IMR-90 (cell line): ENCODE measurements around the gene PEF1. TPM values are rescaled to one million over a fixed set of nuclear protein-coding genes. Genes with fewer than 3 reads are reported as not detected.
A peak's percentile ranks its signal among the peaks of the same experiment; 100 is the strongest.

Experiments used
- ATAC-seq: fragments of 200-7000 bp; cut with Tn5 transposase; 2 replicates; pipeline ENCODE4 v1.9.1; 2020; ENCODE audit warnings: low read depth, mild to moderate bottlenecking, moderate library complexity
- BruUV-seq: library from RNA; stranded (reverse); fragments of 400-500 nt; replicated peaks from 2 replicates; lab custom pipeline; 2021; lab: Mats Ljungman, UMichigan
- CTCF ChIA-PET: fragments of 300-600 bp; formaldehyde crosslinking; extraction: SDS; loops from one replicate; lab custom pipeline; 2021; ENCODE audit warnings: antibody characterized with exemption; lab: Yijun Ruan, JAX
- POLR2A ChIA-PET: fragments of 300-600 bp; sonication (Branson Sonifier 250); formaldehyde crosslinking; loops from one replicate; lab custom pipeline; 2022; ENCODE audit warnings: antibody characterized with exemption; ENCODE audit not compliant: unreplicated experiment; lab: Charles Lee
- DNase-seq: peaks from one replicate; pipeline ENCODE4 v3.0.0; 2013
- H2AFZ ChIP-seq: replicated peaks from 2 replicates; pipeline ENCODE3; 2013; ENCODE audit warnings: low read length, mild to moderate bottlenecking; ENCODE audit not compliant: poor library complexity
- H2AK5ac ChIP-seq: 2 replicates; pipeline ENCODE4 v1.6.1; 2013; ENCODE audit warnings: low read depth, low read length, inconsistent platforms
- H2AK9ac ChIP-seq: replicated peaks from 2 replicates; pipeline ENCODE3; 2013; ENCODE audit warnings: mild to moderate bottlenecking, low read depth, low read length, moderate library complexity; ENCODE audit not compliant: poor library complexity
- H2BK120ac ChIP-seq: 2 replicates; pipeline ENCODE4 v1.6.1; 2013; ENCODE audit warnings: low read depth, low read length, inconsistent platforms
- H2BK15ac ChIP-seq: 3 replicates; pipeline ENCODE4 v1.6.1; 2013; ENCODE audit warnings: low read depth, low read length, inconsistent platforms
- H2BK20ac ChIP-seq: 2 replicates; pipeline ENCODE4 v1.6.1; 2013; ENCODE audit warnings: low read depth, mild to moderate bottlenecking, inconsistent platforms, low read length, moderate library complexity
- H2BK5ac ChIP-seq: 2 replicates; pipeline ENCODE4 v1.6.1; 2013; ENCODE audit warnings: mild to moderate bottlenecking, low read depth, low read length, inconsistent platforms; ENCODE audit not compliant: poor library complexity, severe bottlenecking
- H3K14ac ChIP-seq: replicated peaks from 2 replicates; pipeline ENCODE4 v1.6.1; 2013; ENCODE audit warnings: low read depth, low read length, inconsistent platforms
- H3K18ac ChIP-seq: 2 replicates; pipeline ENCODE4 v1.6.1; 2013; ENCODE audit warnings: low read depth, low read length, control low read depth
- H3K23ac ChIP-seq: 2 replicates; pipeline ENCODE4 v1.6.1; 2013; ENCODE audit warnings: low read depth, low read length, inconsistent platforms
- H3K27ac ChIP-seq: 2 replicates; pipeline ENCODE4 v1.5.1; 2013; ENCODE audit warnings: mild to moderate bottlenecking, control low read depth, low read length; ENCODE audit not compliant: insufficient read depth
- H3K27me3 ChIP-seq: 2 replicates; pipeline ENCODE4 v1.6.1; 2013; ENCODE audit warnings: low read length; ENCODE audit not compliant: control insufficient read depth, insufficient read depth
- H3K36me3 ChIP-seq: 2 replicates; pipeline ENCODE4 v1.6.1; 2013; ENCODE audit warnings: low read length, mixed read lengths; ENCODE audit not compliant: control insufficient read depth, insufficient read depth
- H3K4ac ChIP-seq: 2 replicates; pipeline ENCODE4 v1.6.1; 2013; ENCODE audit warnings: low read depth, low read length, inconsistent platforms
- H3K4me1 ChIP-seq: 2 replicates; pipeline ENCODE4 v1.6.1; 2013; ENCODE audit warnings: low read length, mixed read lengths; ENCODE audit not compliant: control insufficient read depth, insufficient read depth
- H3K4me2 ChIP-seq: 2 replicates; pipeline ENCODE4 v1.6.1; 2013; ENCODE audit warnings: low read depth, mild to moderate bottlenecking, control low read depth, low read length, moderate library complexity
- H3K4me3 ChIP-seq: 2 replicates; pipeline ENCODE4 v1.5.1; 2013; ENCODE audit warnings: low read depth, mild to moderate bottlenecking, control low read depth, low read length, moderate library complexity; ENCODE audit not compliant: insufficient read depth
- H3K56ac ChIP-seq: 2 replicates; pipeline ENCODE4 v1.6.1; 2013; ENCODE audit warnings: low read length, inconsistent platforms; ENCODE audit not compliant: insufficient read depth; ENCODE audit errors: extremely low read depth
- H3K79me1 ChIP-seq, 2 experiments: 2 replicates each; pipeline ENCODE4 v1.6.1; 2013; ENCODE audit warnings: low read length in 2 of 2, inconsistent platforms in 1 of 2, low read depth in 1 of 2
- H3K9ac ChIP-seq: 2 replicates; pipeline ENCODE4 v1.6.1; 2013; ENCODE audit warnings: low read depth, low read length, control low read depth
- H3K9me1 ChIP-seq: 2 replicates; pipeline ENCODE4 v1.6.1; 2013; ENCODE audit warnings: low read length, inconsistent platforms; ENCODE audit not compliant: insufficient read depth
- H3K9me3 ChIP-seq: 2 replicates; pipeline ENCODE4 v1.6.1; 2013; ENCODE audit warnings: low read length; ENCODE audit not compliant: control insufficient read depth, insufficient read depth
- H4K20me1 ChIP-seq: 2 replicates; pipeline ENCODE4 v1.6.1; 2013; ENCODE audit warnings: low read length, inconsistent platforms; ENCODE audit not compliant: insufficient read depth
- H4K5ac ChIP-seq: 2 replicates; pipeline ENCODE4 v1.6.1; 2013; ENCODE audit warnings: mild to moderate bottlenecking, low read depth, low read length, control low read depth
- H4K8ac ChIP-seq, 2 experiments: 2 replicates each; pipeline ENCODE4 v1.6.1; 2013; ENCODE audit warnings: low read depth in 2 of 2, low read length in 2 of 2, control low read depth in 1 of 2, inconsistent platforms in 1 of 2
- H4K91ac ChIP-seq: 2 replicates; pipeline ENCODE4 v1.6.1; 2013; ENCODE audit warnings: low read depth, low read length, inconsistent platforms; ENCODE audit not compliant: insufficient read depth
- BHLHE40 ChIP-seq: fragments of 150-350 bp; IDR thresholded peaks from 2 replicates; pipeline ENCODE4 v1.6.1; 2016; ENCODE audit warnings: mild to moderate bottlenecking, low read depth, low read length
- CHD1 ChIP-seq: IDR thresholded peaks from 2 replicates; pipeline ENCODE4 v1.6.1; 2012; ENCODE audit warnings: low read depth, low read length, improper control_type of control experiment
- FOS ChIP-seq: fragments of 150-350 bp; IDR thresholded peaks from 2 replicates; pipeline ENCODE4 v1.6.1; 2016; ENCODE audit warnings: low read depth, low read length
- MAFK ChIP-seq: IDR thresholded peaks from 2 replicates; pipeline ENCODE4 v1.6.1; 2012; ENCODE audit warnings: low read depth, low read length, improper control_type of control experiment
- NFE2L2 ChIP-seq: fragments of 150-350 bp; IDR thresholded peaks from 2 replicates; pipeline ENCODE4 v1.6.1; 2016; ENCODE audit warnings: low read depth, mild to moderate bottlenecking, low read length
- POLR2A ChIP-seq: IDR thresholded peaks from 2 replicates; pipeline ENCODE4 v1.6.1; 2012; ENCODE audit warnings: mild to moderate bottlenecking, low read depth, low read length
- RAD21 ChIP-seq: IDR thresholded peaks from 2 replicates; pipeline ENCODE4 v1.6.1; 2012; ENCODE audit warnings: low read length, improper control_type of control experiment
- RCOR1 ChIP-seq: IDR thresholded peaks from 2 replicates; pipeline ENCODE4 v1.6.1; 2012; ENCODE audit warnings: mild to moderate bottlenecking, low read length, improper control_type of control experiment; ENCODE audit not compliant: insufficient replicate concordance
- RFX5 ChIP-seq: IDR thresholded peaks from 2 replicates; pipeline ENCODE4 v1.8.0; 2012; ENCODE audit warnings: low read depth, mild to moderate bottlenecking, low read length, moderate library complexity
- SMC3 ChIP-seq: fragments of 150-350 bp; IDR thresholded peaks from 2 replicates; pipeline ENCODE4 v1.6.1; 2016; ENCODE audit warnings: low read depth, mild to moderate bottlenecking, antibody characterized with exemption, low read length, moderate library complexity
- WGBS, 2 experiments: methylation state at CpG; one replicate each; pipeline versions ENCODE4 v1.1.5 to v1.1.7; 2013; ENCODE audit warnings: missing lambda C conversion rate in 2 of 2; ENCODE audit not compliant: insufficient read length in 1 of 2; ENCODE audit errors: extremely low coverage in 2 of 2; 5-methylcytosine and 5-hydroxymethylcytosine counted together
- dilution Hi-C: fragments of 300-500 bp; cut with HindIII; formaldehyde crosslinking; loops from one replicate; pipeline ENCODE4 v1.14.3; 2018; ENCODE audit warnings: low sequenced_read_pairs; ENCODE audit not compliant: unreplicated experiment
- in situ Hi-C: fragments of 300-500 bp; cut with MboI; formaldehyde crosslinking; loops from 3 replicates; pipeline ENCODE4 v1.14.3; 2019; ENCODE audit warnings: low sequenced_read_pairs, inconsistent platforms, mixed read lengths
- intact Hi-C: fragments of 100-400 bp; cut with micrococcal nuclease; formaldehyde crosslinking; loops from 2 replicates; pipeline ENCODE4 v1.10.0; 2022
- polyA plus RNA-seq, 3 experiments: library from polyadenylated mRNA; depleted of rRNA; stranded (reverse); fragments of >200 nt; gene quantifications; 2 replicates each; pipeline ENCODE4 v1.2.3, GENCODE V29; 2012; ENCODE audit warnings: low replicate concordance in 1 of 3
- total RNA-seq: library from RNA; depleted of rRNA; stranded (reverse); fragments of >200 nt; gene quantifications from 2 replicates; pipeline ENCODE4 v1.2.3, GENCODE V29; 2012
- TF ChIP-seq, protein P1 (sequence below): fragments of 150-350 bp; IDR thresholded peaks from 2 replicates; pipeline ENCODE4 v1.6.1; 2017; ENCODE audit warnings: mild to moderate bottlenecking, antibody characterized with exemption, low read length, low read depth
- TF ChIP-seq, protein P2 (sequence below): conservative IDR thresholded peaks from 2 replicates; pipeline ENCODE4 v1.5.1; 2012; ENCODE audit warnings: mild to moderate bottlenecking, low read depth, low read length, improper control_type of control experiment
- TF ChIP-seq, protein P3 (sequence below): fragments of 150-350 bp; IDR thresholded peaks from 2 replicates; pipeline ENCODE4 v1.6.1; 2016; ENCODE audit warnings: low read depth, mild to moderate bottlenecking, low read length, moderate library complexity, borderline replicate concordance

PEF1 gene
- total and polyA plus RNA-seq, 2 of the 4 experiments (the other 2 are of a cell fraction), result 84.2 to 104 TPM

- H3K36me3 ChIP-seq, result peaks cover 11% of the 10 kb centered on the region; the same call in 1 of the 2 replicates
- no peak overlapping the region for H2BK15ac ChIP-seq
- POLR2A ChIA-PET, result no interaction called here
- no peak overlapping the region for H2BK20ac ChIP-seq
- dilution Hi-C loops, result no loop called here
- no peaks in the 10 kb centered on the region for H3K27me3 ChIP-seq
- no peaks in the 10 kb centered on the region for H4K20me1 ChIP-seq
- intact Hi-C loops, result no loop called here
- no peak overlapping the region for H4K5ac ChIP-seq
- H4K8ac ChIP-seq, result no peak overlapping the region
- CTCF ChIA-PET, result no interaction called here
- TF ChIP-seq RAD21, result no peak
- TF ChIP-seq POLR2A, result no peak
- no peak for TF ChIP-seq RCOR1
- TF ChIP-seq FOS, result no peak
- TF ChIP-seq, protein P1, sequence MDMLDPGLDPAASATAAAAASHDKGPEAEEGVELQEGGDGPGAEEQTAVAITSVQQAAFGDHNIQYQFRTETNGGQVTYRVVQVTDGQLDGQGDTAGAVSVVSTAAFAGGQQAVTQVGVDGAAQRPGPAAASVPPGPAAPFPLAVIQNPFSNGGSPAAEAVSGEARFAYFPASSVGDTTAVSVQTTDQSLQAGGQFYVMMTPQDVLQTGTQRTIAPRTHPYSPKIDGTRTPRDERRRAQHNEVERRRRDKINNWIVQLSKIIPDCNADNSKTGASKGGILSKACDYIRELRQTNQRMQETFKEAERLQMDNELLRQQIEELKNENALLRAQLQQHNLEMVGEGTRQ, result no peak
- TF ChIP-seq RFX5, result no peak
- TF ChIP-seq, protein P2, sequence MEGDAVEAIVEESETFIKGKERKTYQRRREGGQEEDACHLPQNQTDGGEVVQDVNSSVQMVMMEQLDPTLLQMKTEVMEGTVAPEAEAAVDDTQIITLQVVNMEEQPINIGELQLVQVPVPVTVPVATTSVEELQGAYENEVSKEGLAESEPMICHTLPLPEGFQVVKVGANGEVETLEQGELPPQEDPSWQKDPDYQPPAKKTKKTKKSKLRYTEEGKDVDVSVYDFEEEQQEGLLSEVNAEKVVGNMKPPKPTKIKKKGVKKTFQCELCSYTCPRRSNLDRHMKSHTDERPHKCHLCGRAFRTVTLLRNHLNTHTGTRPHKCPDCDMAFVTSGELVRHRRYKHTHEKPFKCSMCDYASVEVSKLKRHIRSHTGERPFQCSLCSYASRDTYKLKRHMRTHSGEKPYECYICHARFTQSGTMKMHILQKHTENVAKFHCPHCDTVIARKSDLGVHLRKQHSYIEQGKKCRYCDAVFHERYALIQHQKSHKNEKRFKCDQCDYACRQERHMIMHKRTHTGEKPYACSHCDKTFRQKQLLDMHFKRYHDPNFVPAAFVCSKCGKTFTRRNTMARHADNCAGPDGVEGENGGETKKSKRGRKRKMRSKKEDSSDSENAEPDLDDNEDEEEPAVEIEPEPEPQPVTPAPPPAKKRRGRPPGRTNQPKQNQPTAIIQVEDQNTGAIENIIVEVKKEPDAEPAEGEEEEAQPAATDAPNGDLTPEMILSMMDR, result no peak
- no peak for TF ChIP-seq BHLHE40
- no peak for TF ChIP-seq MAFK
- no peak for TF ChIP-seq CHD1
- TF ChIP-seq SMC3, result no peak
- TF ChIP-seq NFE2L2, result no peak
- TF ChIP-seq, protein P3, sequence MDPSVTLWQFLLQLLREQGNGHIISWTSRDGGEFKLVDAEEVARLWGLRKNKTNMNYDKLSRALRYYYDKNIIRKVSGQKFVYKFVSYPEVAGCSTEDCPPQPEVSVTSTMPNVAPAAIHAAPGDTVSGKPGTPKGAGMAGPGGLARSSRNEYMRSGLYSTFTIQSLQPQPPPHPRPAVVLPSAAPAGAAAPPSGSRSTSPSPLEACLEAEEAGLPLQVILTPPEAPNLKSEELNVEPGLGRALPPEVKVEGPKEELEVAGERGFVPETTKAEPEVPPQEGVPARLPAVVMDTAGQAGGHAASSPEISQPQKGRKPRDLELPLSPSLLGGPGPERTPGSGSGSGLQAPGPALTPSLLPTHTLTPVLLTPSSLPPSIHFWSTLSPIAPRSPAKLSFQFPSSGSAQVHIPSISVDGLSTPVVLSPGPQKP, result no peak
- H2BK120ac ChIP-seq, result no peak overlapping the region
- DNase-seq (no peak), ATAC-seq (no peak)
- no peak overlapping the region for H3K18ac ChIP-seq
- no peak overlapping the region for H4K91ac ChIP-seq
- H3K9me1 ChIP-seq, result peaks cover 13% of the 10 kb centered on the region
- no peak overlapping the region for H3K14ac ChIP-seq
- no peak overlapping the region for H3K4me3 ChIP-seq
- H2BK5ac ChIP-seq, result no peak overlapping the region
- no peak overlapping the region for H3K4me2 ChIP-seq
- H3K27ac ChIP-seq, result no peak overlapping the region
- no peak overlapping the region for H3K56ac ChIP-seq
- peaks cover 5% of the 10 kb centered on the region; the same call in 1 of the 2 replicates for H3K4me1 ChIP-seq
- H3K9ac ChIP-seq, result no peak overlapping the region
- no peak overlapping the region for H2AFZ ChIP-seq
- no peak overlapping the region for H2AK5ac ChIP-seq
- peaks cover 19 to 23% of the 10 kb centered on the region in 2 experiments for H3K79me1 ChIP-seq
- in situ Hi-C loops, result no loop called here
- no CpG with 5 or more reads among the region's 2 CpGs for WGBS, 2 experiments
- peak overlapping the region; percentile 39 for H2AK9ac ChIP-seq
- BruUV-seq, result no TSS peak
- no peaks in the 10 kb centered on the region for H3K9me3 ChIP-seq
- H3K4ac ChIP-seq, result no peak overlapping the region
- H3K23ac ChIP-seq, result no peak overlapping the region
Measured at GRCh38 chr1:31648190-31648589, 3.5 kb upstream of the PEF1 start.
